Prostate gland (tissue), 2 donors: ENCODE measurements around the gene SHKBP1.

ENCODE experiments used
- POLR2A ChIP-seq: fragments of 450-650 bp; IDR thresholded peaks from one replicate; pipeline ENCODE4 v1.6.1; 2016; ENCODE audit warnings: antibody characterized with exemption, mild to moderate bottlenecking
- POLR2AphosphoS5 ChIP-seq: sonication (generic); formaldehyde crosslinking; IDR thresholded peaks from one replicate; pipeline ENCODE4 v1.6.1; 2017; ENCODE audit warnings: antibody characterized with exemption
- TF ChIP-seq, protein P1 (sequence below), 4 experiments: fragments of 200-600 bp in 2 of 4; fragments of 450-650 bp in 2 of 4; sonication (generic) in 2 of 4; IDR thresholded peaks; 1 replicate in 3 of 4; 2 replicates in 1 of 4; pipeline ENCODE4 v1.5.1; 2016 to 2019; ENCODE audit warnings: antibody characterized with exemption in 4 of 4, mild to moderate bottlenecking in 2 of 4, moderate library complexity in 2 of 4

GRCh38 chr19:40597329-40597838, 20.7 kb downstream of the SHKBP1 start:
- TF ChIP-seq, protein P1, sequence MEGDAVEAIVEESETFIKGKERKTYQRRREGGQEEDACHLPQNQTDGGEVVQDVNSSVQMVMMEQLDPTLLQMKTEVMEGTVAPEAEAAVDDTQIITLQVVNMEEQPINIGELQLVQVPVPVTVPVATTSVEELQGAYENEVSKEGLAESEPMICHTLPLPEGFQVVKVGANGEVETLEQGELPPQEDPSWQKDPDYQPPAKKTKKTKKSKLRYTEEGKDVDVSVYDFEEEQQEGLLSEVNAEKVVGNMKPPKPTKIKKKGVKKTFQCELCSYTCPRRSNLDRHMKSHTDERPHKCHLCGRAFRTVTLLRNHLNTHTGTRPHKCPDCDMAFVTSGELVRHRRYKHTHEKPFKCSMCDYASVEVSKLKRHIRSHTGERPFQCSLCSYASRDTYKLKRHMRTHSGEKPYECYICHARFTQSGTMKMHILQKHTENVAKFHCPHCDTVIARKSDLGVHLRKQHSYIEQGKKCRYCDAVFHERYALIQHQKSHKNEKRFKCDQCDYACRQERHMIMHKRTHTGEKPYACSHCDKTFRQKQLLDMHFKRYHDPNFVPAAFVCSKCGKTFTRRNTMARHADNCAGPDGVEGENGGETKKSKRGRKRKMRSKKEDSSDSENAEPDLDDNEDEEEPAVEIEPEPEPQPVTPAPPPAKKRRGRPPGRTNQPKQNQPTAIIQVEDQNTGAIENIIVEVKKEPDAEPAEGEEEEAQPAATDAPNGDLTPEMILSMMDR (IDR thresholded peaks at IDR 0.05): no peak
- no peak for TF ChIP-seq POLR2AphosphoS5
- TF ChIP-seq POLR2A: no peak
